GM12892 (cell line): ENCODE measurements around the gene HINT2.

Experiments used
- POLR2A ChIP-seq: IDR thresholded peaks from 2 replicates; pipeline ENCODE4 v1.6.1; 2011; ENCODE audit warnings: low read depth, low read length, control low read depth
- POLR2AphosphoS5 ChIP-seq: IDR thresholded peaks from 2 replicates; pipeline ENCODE4 v1.6.1; 2011; ENCODE audit warnings: low read depth, low read length, control low read depth
- TAF1 ChIP-seq: IDR thresholded peaks from 2 replicates; pipeline ENCODE4 v1.6.1; 2011; ENCODE audit warnings: low read depth, mild to moderate bottlenecking, control low read depth, low read length, borderline replicate concordance

GRCh38 chr9:35797311-35798109 lies 17.3 kb downstream of the HINT2 start:
- TF ChIP-seq POLR2A: no peak
- no peak for TF ChIP-seq TAF1
- TF ChIP-seq POLR2AphosphoS5: no peak
